Kidney epithelial cell (primary cell): Measurements from ENCODE around the gene ZFP90. TPM values are rescaled to one million over a fixed set of nuclear protein-coding genes. Genes with fewer than 3 reads are reported as not detected.

ENCODE experiments used
- DNase-seq: peaks from one replicate; pipeline ENCODE4 v3.0.0-alpha.2; 2010; ENCODE audit warnings: low read depth
- H3K27me3 ChIP-seq: 2 replicates; pipeline ENCODE4 v1.6.0; 2011; ENCODE audit warnings: low read length; ENCODE audit not compliant: control insufficient read depth, insufficient read depth
- H3K36me3 ChIP-seq: 2 replicates; pipeline ENCODE4 v1.5.1; 2011; ENCODE audit warnings: low read length; ENCODE audit not compliant: control insufficient read depth, insufficient read depth
- H3K4me3 ChIP-seq: 2 replicates; pipeline ENCODE4 v1.5.1; 2011; ENCODE audit warnings: low read depth, mild to moderate bottlenecking, control low read depth, low read length
- total RNA-seq: library from RNA; depleted of rRNA; stranded (reverse); fragments of >200 nt; gene quantifications from 2 replicates; pipeline ENCODE4 v1.2.3, GENCODE V29; 2015
- TF ChIP-seq, protein P1 (sequence below): IDR thresholded peaks from 2 replicates; pipeline ENCODE4 v1.5.1; 2011; ENCODE audit warnings: mild to moderate bottlenecking, moderate library complexity, low read length, control low read depth, inconsistent platforms; ENCODE audit not compliant: insufficient read depth, poor library complexity, severe bottlenecking

ZFP90 gene
- total RNA-seq, 1 donor from 2014 or later, result 57.7 TPM

GRCh38 chr16:68596266-68596665 is 57.2 kb downstream of the ZFP90 start:
- TF ChIP-seq, protein P1, sequence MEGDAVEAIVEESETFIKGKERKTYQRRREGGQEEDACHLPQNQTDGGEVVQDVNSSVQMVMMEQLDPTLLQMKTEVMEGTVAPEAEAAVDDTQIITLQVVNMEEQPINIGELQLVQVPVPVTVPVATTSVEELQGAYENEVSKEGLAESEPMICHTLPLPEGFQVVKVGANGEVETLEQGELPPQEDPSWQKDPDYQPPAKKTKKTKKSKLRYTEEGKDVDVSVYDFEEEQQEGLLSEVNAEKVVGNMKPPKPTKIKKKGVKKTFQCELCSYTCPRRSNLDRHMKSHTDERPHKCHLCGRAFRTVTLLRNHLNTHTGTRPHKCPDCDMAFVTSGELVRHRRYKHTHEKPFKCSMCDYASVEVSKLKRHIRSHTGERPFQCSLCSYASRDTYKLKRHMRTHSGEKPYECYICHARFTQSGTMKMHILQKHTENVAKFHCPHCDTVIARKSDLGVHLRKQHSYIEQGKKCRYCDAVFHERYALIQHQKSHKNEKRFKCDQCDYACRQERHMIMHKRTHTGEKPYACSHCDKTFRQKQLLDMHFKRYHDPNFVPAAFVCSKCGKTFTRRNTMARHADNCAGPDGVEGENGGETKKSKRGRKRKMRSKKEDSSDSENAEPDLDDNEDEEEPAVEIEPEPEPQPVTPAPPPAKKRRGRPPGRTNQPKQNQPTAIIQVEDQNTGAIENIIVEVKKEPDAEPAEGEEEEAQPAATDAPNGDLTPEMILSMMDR, result no peak
- no peak for DNase-seq
- Histone ChIP-seq H3K27me3 (no peaks in the 10 kb centered on the region), H3K4me3 (no peak overlapping the region), H3K36me3 (no peaks in the 10 kb centered on the region)

DNA sequence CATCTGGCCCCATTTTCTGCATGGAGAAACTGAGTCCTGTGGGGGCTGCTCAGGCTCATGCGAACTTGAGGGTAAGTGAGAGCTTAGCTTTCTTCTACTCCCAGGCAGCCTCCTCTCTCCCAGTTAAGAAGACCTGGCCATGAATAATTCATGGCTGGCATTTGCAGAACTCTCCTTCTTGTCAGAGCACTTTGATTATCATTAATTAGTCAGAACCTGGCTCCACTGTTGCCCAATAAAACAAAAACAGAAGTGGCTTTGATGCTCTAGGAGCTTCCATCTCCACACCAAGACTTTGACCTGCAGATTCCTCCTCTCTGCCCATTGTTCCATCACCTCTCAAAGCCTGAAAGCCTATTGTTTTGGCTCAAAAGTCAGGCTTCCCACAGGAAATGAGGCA is 60.5 kb downstream of the ZFP90 start:
- DNase-seq, result no peak
- Histone ChIP-seq H3K4me3 (no peak overlapping the region), H3K27me3 (no peaks in the 10 kb centered on the region), H3K36me3 (no peaks in the 10 kb centered on the region)
- TF ChIP-seq, protein P1, result no peak

DNA sequence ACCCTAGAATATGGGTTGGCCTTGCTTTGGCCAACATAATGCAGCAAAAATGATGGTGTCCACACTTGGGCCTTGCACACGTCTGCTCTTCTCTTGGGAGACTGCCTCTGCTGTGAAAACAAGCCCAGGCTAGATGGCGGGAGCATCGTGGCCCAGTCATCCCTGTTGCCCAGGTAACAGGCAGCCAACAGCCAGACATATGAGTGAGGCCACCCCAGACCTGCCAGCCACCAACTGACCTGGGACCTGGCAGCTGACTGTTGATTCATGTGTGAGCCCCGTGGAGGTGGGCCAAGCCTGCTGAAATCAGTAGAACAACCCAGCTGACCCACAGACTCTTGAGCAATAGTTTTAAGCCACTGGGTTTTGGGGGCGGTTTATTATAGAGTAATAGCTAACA is 66.7 kb downstream of the ZFP90 start:
- no peaks in the 10 kb centered on the region for H3K36me3 ChIP-seq
- no peaks in the 10 kb centered on the region for H3K27me3 ChIP-seq
- TF ChIP-seq, protein P1, result no peak
- peak; percentile 47 for DNase-seq
- no peak overlapping the region for H3K4me3 ChIP-seq

DNA sequence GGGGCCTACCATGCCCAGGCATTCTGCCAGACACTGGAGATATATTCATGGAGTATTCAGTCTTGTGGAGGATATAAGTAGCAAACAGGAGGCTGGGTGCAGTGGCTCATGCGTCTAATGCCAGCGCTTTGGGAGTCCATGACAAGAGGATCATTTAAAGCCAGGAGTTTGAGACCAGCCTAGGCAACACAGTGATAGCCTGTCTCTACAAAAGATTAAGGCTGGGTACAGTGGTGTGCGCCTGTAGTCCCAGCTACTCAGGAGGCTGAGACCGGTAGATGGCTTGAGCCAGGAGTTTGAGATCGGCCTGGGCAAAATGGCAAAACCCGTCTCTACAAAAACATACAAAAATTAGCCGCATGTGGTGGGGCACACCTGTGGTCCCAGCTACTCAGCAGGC is 68.4 kb downstream of the ZFP90 start:
- Histone ChIP-seq H3K36me3 (no peaks in the 10 kb centered on the region), H3K4me3 (no peak overlapping the region), H3K27me3 (no peaks in the 10 kb centered on the region)
- TF ChIP-seq, protein P1, result no peak
- DNase-seq, result no peak

DNA sequence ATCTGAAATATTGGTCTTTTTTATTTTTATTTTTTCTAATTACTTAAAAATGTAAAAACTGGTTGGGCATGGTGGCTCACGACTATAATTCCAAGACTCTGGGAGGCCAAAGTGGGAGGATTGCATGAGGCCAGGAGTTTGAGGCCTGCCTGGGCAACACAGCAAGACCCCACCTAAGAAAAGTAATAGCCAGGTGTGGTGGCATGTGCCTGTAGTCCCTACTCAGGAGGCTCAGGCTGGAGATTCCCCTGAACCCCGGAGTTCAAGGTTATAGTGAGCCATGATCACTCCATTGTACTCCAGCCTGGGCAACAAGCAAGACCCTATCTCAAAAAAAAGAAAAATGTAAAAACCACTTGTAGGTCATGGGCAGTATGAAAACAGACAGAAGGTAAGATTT is 69.2 kb downstream of the ZFP90 start:
- no peaks in the 10 kb centered on the region for H3K27me3 ChIP-seq
- no peak overlapping the region for H3K4me3 ChIP-seq
- TF ChIP-seq, protein P1, result no peak
- DNase-seq, result no peak
- H3K36me3 ChIP-seq, result no peaks in the 10 kb centered on the region

- TF ChIP-seq, protein P1, result no peak
- DNase-seq, result no peak
- no peak overlapping the region for H3K4me3 ChIP-seq
- H3K27me3 ChIP-seq, result no peaks in the 10 kb centered on the region
- H3K36me3 ChIP-seq, result no peaks in the 10 kb centered on the region
Observed at GRCh38 chr16:68612996-68613395, 73.9 kb downstream of the ZFP90 start.
